AG04449 (cell line): ENCODE results near the gene NSUN6.

ENCODE experiments used
- CTCF ChIA-PET: fragments of 350-600 bp; formaldehyde crosslinking; extraction: SDS; loops from one replicate; lab custom pipeline; 2021; ENCODE audit warnings: antibody characterized with exemption; lab: Yijun Ruan, JAX
- POLR2A ChIA-PET: fragments of 400-600, 350-600 bp; formaldehyde crosslinking; extraction: SDS; loops from one replicate; lab custom pipeline; 2020; ENCODE audit warnings: antibody characterized with exemption, inconsistent platforms; lab: Yijun Ruan, JAX
- DNase-seq: peaks from one replicate; pipeline ENCODE4 v3.0.0-alpha.2; 2010; ENCODE audit warnings: low read depth, low spot score
- H3K4me3 ChIP-seq: 2 replicates; pipeline ENCODE4 v1.5.1; 2011; ENCODE audit warnings: low read depth, mild to moderate bottlenecking, control low read depth, low read length
- CTCF ChIP-seq: IDR thresholded peaks from one replicate; pipeline ENCODE4 v1.5.1; 2011; ENCODE audit warnings: mild to moderate bottlenecking, moderate library complexity, low read length, control low read depth, inconsistent platforms; ENCODE audit not compliant: insufficient read depth; ENCODE audit errors: missing control alignments

Gene NSUN6

GRCh38 chr10:18516851-18517250 is 134.5 kb downstream of the NSUN6 start:
- POLR2A ChIA-PET, result no interaction called here
- CTCF ChIA-PET, result no interaction called here

GRCh38 chr10:18514537-18514936 is 136.8 kb downstream of the NSUN6 start:
- POLR2A ChIA-PET, result no interaction called here
- CTCF ChIA-PET, result no interaction called here
- no peak for TF ChIP-seq CTCF
- H3K4me3 ChIP-seq, result no peak overlapping the region
- DNase-seq, result no peak

More at GRCh38 chr10:18516851-18517250, 134.5 kb downstream of the NSUN6 start:
- DNase-seq, result no peak
- no peak for TF ChIP-seq CTCF
- no peak overlapping the region for H3K4me3 ChIP-seq

- DNase-seq, result no peak
- no peak for TF ChIP-seq CTCF
- H3K4me3 ChIP-seq, result no peak overlapping the region
- ChIA-PET CTCF (no interaction called here), POLR2A (no interaction called here)
Measured at GRCh38 chr10:18508587-18508986, 142.8 kb downstream of the NSUN6 start.

GRCh38 chr10:18505456-18506118 is 145.8 kb downstream of the NSUN6 start:
- no peak for TF ChIP-seq CTCF
- no peak for DNase-seq
- ChIA-PET CTCF (no interaction called here), POLR2A (no interaction called here)
- no peak overlapping the region for H3K4me3 ChIP-seq

- DNase-seq, result no peak
- CTCF ChIA-PET, result no interaction called here
- no peak overlapping the region for H3K4me3 ChIP-seq
- no peak for TF ChIP-seq CTCF
- POLR2A ChIA-PET, result no interaction called here
Measured at GRCh38 chr10:18504161-18504560, 147.2 kb downstream of the NSUN6 start.

- CTCF ChIA-PET, result no interaction called here
- POLR2A ChIA-PET, result no interaction called here
- no peak for TF ChIP-seq CTCF
Measured at GRCh38 chr10:18501629-18502028, 149.8 kb downstream of the NSUN6 start.

More at GRCh38 chr10:18501629-18502028, 149.8 kb downstream of the NSUN6 start:
- no peak overlapping the region for H3K4me3 ChIP-seq
- no peak for DNase-seq
